ENCODE measurements around the gene SESTD1. TPM values are rescaled to one million over a fixed set of nuclear protein-coding genes. Genes with fewer than 3 reads are reported as not detected.

Gene SESTD1
- total and polyA plus RNA-seq, 2 of the 13 experiments (the other 11 are each of a cell fraction or from before 2014, with no cell fraction given): 74.4 to 101 TPM

GRCh38 chr2:179268277-179268925, 3.8 kb upstream of the SESTD1 start (continued):
- TF ChIP-seq SIX1 (CRISPR knock-in tag; IDR thresholded peaks at IDR 0.05; ENCODE audit: borderline replicate concordance) (no peak), ZBTB46 (CRISPR knock-in tag; IDR thresholded peaks at IDR 0.05; ENCODE audit: borderline replicate concordance) (no peak), ZNF775 (CRISPR knock-in tag; IDR thresholded peaks at IDR 0.05; ENCODE audit: borderline replicate concordance) (no peak), ZNF367 (CRISPR knock-in tag; IDR thresholded peaks at IDR 0.05; ENCODE audit: borderline replicate concordance) (no peak), SRSF9 (IDR thresholded peaks at IDR 0.05; ENCODE audit: borderline replicate concordance, insufficient read depth, low read depth, low read length, poor library complexity, severe bottlenecking) (no peak), HOXA9 (CRISPR knock-in tag; IDR thresholded peaks at IDR 0.05; ENCODE audit: borderline replicate concordance) (no peak), PRMT3 (CRISPR knock-in tag; IDR thresholded peaks at IDR 0.05; ENCODE audit: borderline replicate concordance, low read depth) (no peak), FOSL2 (CRISPR knock-in tag; IDR thresholded peaks at IDR 0.05) (peak; percentile 75), NCOA2 (CRISPR knock-in tag; IDR thresholded peaks at IDR 0.05) (no peak), HCFC1 (IDR thresholded peaks at IDR 0.05; ENCODE audit: low read depth, low read length) (no peak), ELF3 (CRISPR knock-in tag; IDR thresholded peaks at IDR 0.05) (peak; percentile 65), ERF (CRISPR knock-in tag; IDR thresholded peaks at IDR 0.05) (no peak), JARID2 (CRISPR knock-in tag; IDR thresholded peaks at IDR 0.05; ENCODE audit: insufficient replicate concordance) (no peak), RFX1 (IDR thresholded peaks at IDR 0.05) (no peak), HMG20B (CRISPR knock-in tag; conservative IDR thresholded peaks at IDR 0.05) (no peak), ZUFSP (CRISPR knock-in tag; IDR thresholded peaks at IDR 0.05; ENCODE audit: borderline replicate concordance) (no peak), ZSCAN22 (CRISPR knock-in tag; IDR thresholded peaks at IDR 0.05) (no peak), ZNF543 (CRISPR knock-in tag; IDR thresholded peaks at IDR 0.05) (no peak), ZGPAT (CRISPR knock-in tag; IDR thresholded peaks at IDR 0.05) (peak; percentile 53), ZFP36 (IDR thresholded peaks at IDR 0.05; ENCODE audit: borderline replicate concordance, low read depth, low read length, partially characterized antibody) (no peak), ZSCAN9 (CRISPR knock-in tag; IDR thresholded peaks at IDR 0.05; ENCODE audit: borderline replicate concordance) (peak; percentile 35; the same call in 1 of the 2 replicates), TAF15 (IDR thresholded peaks at IDR 0.05; ENCODE audit: low read depth, low read length, poor library complexity, severe bottlenecking) (no peak), ZNF790 (CRISPR knock-in tag; IDR thresholded peaks at IDR 0.05; ENCODE audit: borderline replicate concordance) (no peak), BCL6 (CRISPR knock-in tag; IDR thresholded peaks at IDR 0.05) (peak; percentile 69), CREM (IDR thresholded peaks at IDR 0.05) (no peak), CREM (CRISPR knock-in tag; IDR thresholded peaks at IDR 0.05) (no peak)

Measured in HepG2 (cell line).